ENCODE measurements around the gene ARMC5.
A peak's percentile ranks its signal among the peaks of the same experiment; 100 is the strongest.

The ARMC5 gene

GRCh38 chr16:31458844-31459686, at the start of gene ARMC5:
ARMC5 (plus strand) TSS chr16:31459501; CDS start chr16:31459525, 24 bp downstream.
- DNase-seq (ENCODE audit: low spot score), result peak; percentile 92

GRCh38 chr16:31410082-31410481, 49.2 kb upstream of the ARMC5 start:
- TF ChIP-seq CTCF (IDR thresholded peaks at IDR 0.05; ENCODE audit: extremely low read depth, missing control alignments), result no peak
- no peak for DNase-seq (ENCODE audit: low spot score)

More at GRCh38 chr16:31458844-31459686, at the start of gene ARMC5:
- TF ChIP-seq CTCF (IDR thresholded peaks at IDR 0.05; ENCODE audit: extremely low read depth, missing control alignments), result peak; percentile 79

GRCh38 chr16:31411024-31411844, 48.1 kb upstream of the ARMC5 start:
- no peak for TF ChIP-seq CTCF (IDR thresholded peaks at IDR 0.05; ENCODE audit: extremely low read depth, missing control alignments)
- no peak for DNase-seq (ENCODE audit: low spot score)

- DNase-seq (ENCODE audit: low spot score), result no peak
- TF ChIP-seq CTCF (IDR thresholded peaks at IDR 0.05; ENCODE audit: extremely low read depth, missing control alignments), result no peak
These were observed 46.6 kb upstream of the ARMC5 start for GRCh38 chr16:31412750-31413149.

GRCh38 chr16:31413381-31413780, 45.9 kb upstream of the ARMC5 start:
- TF ChIP-seq CTCF (IDR thresholded peaks at IDR 0.05; ENCODE audit: extremely low read depth, missing control alignments), result no peak
- DNase-seq (ENCODE audit: low spot score), result no peak

- DNase-seq (ENCODE audit: low spot score), result no peak
- no peak for TF ChIP-seq CTCF (IDR thresholded peaks at IDR 0.05; ENCODE audit: extremely low read depth, missing control alignments)
These were observed 45.4 kb upstream of the ARMC5 start for GRCh38 chr16:31413943-31414342.

- no peak for TF ChIP-seq CTCF (IDR thresholded peaks at IDR 0.05; ENCODE audit: extremely low read depth, missing control alignments)
- no peak for DNase-seq (ENCODE audit: low spot score)
These were observed 44.6 kb upstream of the ARMC5 start for GRCh38 chr16:31414706-31415105.
